HG03378 (cell line): ENCODE measurements around the gene SNRPF.
"Not testable (repeated sequence)": the region's sequence is repeated elsewhere in the genome, so short reads cannot be mapped to it uniquely, and the experiment has no call there.

Experiments
- ATAC-seq: cut with Tn5 transposase; IDR thresholded peaks from one replicate; pipeline ENCODE4 v1.9.1; 2021; ENCODE audit warnings: mild to moderate bottlenecking, moderate library complexity; ENCODE audit not compliant: unreplicated experiment

SNRPF gene

GRCh38 chr12:95858451-95859343 is at the start of gene SNRPF:
Gene SNRPF (plus strand): TSS chr12:95858952. CDS start chr12:95859074, 122 bp downstream.
- ATAC-seq = peak; percentile 98

DNA sequence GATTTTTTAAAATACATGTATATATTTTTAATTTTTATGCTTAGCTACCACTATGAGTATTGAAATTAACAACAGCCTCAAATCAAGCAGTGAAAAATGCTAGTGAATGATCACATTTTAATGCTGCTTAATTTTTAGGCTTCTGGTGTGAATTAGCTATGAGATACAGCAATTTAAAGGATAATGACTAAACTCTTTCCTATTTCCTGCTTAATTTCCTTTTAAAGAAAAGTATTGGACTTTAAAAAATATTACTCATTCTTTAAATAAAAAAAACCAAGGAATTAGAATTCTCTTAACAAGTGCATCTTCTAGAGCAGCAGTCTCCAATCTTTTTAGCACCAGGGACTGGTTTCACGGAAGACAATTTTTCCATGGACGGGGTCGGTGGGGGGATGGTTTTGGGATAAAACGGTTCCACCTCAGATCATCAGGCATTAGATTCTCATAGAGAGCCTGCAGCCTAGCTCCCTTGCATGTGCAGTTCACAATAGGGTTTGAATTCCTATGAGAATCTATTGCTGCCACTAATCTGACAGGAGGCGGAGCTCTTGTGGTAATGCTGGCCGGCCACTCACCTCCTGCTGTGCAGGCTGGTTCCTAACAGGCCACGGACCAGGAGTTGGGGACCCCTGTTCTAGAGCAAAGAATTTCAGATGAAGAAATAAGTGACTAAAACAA is 49.6 kb upstream of the SNRPF start:
- ATAC-seq = no peak

DNA sequence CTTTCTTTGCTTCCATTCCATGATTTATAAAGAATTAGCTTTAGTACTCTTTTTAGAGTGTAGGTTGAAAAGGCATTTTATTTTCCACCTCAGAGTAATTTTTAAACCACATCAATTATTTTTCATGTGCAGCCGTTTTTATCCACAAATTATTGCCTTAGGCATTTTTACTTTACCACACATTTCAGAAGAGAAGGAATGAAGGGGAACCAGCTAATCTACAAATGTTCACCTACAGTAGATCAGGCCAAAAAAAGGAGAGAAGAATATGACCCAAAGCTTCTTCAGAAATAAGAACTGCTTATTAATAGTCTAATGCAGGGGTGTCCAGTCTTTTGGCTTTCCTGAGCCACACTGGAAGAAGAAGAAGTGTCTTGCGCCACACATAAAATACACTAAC is 48.3 kb upstream of the SNRPF start:
- ATAC-seq = no peak

DNA sequence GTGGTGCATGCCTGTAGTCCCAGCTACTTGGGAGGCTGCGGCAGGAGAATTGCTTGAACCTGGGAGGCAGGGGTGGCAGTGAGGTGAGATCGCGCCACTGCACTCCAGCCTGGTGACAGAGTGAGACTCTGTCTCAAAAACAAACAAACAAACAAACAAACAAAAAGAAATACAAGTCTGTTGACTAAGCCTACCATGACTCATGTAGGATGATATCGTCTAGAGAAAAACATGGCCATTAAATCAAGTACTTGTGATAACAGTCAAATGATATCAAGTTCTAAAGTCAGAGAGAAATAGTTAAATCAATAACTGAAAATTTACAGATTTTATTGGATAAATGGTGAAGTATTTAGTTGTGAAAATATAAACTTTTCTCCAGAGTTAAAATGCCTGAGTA is 46.6 kb upstream of the SNRPF start:
- not testable (repeated sequence) for ATAC-seq

GRCh38 chr12:95815632-95816212 is 43.0 kb upstream of the SNRPF start:
- ATAC-seq = no peak

DNA sequence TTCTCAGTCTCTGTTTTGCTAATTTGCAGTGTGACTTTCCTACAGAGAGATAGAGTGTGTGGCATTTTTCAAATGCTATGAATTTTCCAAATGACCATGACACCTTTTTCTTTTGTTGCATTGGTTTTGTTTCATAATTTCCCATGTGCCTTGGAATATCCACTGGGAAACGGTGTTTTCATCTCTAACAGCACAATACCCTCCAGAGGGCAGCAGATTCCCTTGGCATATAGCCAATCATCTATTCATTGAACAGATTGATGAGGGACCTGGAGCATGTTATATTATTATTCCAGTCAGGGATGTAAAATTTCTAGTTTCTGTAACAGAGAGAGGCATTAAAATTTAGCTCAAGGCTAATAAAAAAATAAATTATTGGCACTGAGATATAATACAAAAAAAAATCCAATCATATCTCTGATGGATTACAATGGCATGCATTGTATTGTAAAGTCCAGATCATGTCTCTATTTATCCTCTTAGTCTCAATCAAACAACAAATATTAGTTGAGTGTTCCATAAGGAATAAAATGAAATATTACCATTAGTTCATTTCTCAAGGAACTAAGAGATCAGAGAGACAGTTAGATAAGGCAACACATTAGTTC is 38.6 kb upstream of the SNRPF start:
- ATAC-seq = no peak

- no peak for ATAC-seq
Measured at GRCh38 chr12:95829395-95829794, 29.4 kb upstream of the SNRPF start.

- no peak for ATAC-seq
Measured at GRCh38 chr12:95830335-95831089, 28.2 kb upstream of the SNRPF start.

- no peak for ATAC-seq
Measured at GRCh38 chr12:95834572-95834971, 24.2 kb upstream of the SNRPF start.

- ATAC-seq = no peak
Measured at GRCh38 chr12:95836185-95836609, 22.6 kb upstream of the SNRPF start.

DNA sequence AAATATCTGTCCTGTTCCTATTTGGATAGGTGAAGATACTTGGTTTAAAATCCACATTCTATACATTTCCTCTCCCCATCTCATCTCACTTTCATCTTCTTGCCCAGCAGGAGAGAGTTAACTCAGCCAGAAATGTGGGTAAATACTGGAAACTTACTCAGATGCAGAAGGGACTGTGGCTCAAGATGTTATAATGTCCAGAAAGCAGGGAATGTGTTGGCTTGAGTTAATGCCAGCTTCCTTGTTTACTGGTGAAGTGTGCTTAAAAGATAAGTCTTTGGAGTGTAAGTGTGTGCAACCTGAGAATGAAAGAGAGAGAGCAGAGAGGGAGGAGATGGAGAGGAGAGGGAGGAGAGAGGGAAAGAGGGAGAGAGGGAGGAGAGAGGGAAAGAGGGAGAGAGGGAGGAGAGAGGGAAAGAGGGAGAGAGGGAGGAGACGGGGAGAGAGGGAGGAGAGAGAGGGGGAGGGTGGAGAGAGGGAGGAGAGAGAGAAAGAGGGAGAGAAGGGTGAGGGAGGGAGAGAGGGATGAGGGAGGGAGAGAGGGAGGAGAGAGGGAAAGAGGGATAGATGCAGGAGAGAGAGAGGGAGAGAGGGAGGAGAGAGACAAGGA is 22.0 kb upstream of the SNRPF start:
- no peak for ATAC-seq

DNA sequence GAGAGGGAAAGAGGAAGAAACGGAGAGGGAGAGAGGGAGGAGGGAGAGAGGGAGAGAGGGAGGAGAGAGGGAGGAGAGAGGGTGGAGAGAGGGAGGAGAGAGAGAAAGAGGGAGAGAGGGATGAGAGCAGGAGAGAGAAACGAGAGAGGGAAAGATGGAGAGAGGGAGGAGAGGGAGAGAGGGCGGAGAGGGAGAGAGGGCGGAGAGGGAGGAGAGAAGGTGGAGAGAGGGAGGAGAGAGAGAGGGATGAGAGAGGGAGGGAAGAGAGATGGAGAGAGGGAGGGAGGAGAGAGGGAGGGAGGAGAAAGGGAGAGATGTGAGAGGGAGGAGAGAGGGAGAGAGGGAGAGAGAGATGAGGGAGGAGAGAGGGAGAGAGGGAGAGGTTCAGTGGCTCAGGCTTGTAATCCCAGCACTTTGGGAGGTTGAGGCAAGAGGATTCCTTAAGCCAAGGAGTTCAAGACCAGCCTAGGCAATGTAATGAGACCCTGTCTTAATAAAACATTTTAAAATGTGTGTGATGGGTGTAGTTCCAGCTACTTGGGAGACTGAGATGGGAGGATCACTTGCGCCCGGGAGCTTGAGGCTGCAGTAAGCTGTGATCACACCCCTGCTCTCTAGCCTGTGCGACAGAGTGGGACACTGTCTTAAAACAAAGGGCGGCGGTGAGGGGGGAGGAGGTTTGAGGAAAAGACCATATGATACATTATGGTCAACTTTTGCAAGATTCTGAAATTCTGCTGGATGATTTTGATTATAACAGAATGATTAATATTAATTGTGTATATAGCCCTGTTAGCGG is 21.3 kb upstream of the SNRPF start:
- ATAC-seq = no peak

DNA sequence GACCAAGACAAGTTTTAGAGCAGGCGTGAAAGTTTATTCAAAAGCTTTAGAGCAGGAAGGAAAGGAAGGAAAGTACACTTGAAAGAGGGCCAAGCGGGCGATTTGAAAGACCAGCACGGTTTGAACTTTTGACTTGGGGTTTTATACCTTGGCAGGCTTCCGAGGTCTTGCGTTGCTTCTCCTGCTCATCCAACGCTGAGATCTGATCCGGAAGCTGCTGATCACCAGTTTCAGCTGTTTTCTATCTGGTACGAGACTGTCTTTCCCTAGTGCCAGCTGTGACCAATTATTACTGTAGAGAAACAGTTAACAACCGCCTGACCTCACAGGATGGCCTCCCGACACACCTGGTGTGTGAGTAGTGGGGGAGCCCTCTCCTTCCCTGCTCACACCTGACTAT is 20.6 kb upstream of the SNRPF start:
- no peak for ATAC-seq

DNA sequence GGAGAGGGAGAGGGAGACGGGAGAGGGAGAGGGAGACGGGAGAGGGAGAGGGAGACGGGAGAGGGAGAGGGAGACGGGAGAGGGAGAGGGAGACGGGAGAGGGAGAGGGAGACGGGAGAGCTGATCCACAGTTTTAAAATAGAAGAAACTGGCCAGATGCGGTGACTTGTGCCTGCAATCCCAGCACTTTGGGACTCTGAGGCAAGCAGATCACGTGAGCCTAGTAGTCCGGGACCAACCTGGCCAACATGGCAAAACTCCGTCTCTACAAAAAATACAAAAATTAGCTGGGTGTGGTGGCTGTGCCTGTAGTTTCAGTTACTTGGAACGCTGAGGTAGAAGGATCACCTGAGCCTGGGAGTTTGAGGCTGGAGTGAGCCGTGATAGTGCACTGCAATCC is 16.3 kb upstream of the SNRPF start:
- ATAC-seq = not testable (repeated sequence)

DNA sequence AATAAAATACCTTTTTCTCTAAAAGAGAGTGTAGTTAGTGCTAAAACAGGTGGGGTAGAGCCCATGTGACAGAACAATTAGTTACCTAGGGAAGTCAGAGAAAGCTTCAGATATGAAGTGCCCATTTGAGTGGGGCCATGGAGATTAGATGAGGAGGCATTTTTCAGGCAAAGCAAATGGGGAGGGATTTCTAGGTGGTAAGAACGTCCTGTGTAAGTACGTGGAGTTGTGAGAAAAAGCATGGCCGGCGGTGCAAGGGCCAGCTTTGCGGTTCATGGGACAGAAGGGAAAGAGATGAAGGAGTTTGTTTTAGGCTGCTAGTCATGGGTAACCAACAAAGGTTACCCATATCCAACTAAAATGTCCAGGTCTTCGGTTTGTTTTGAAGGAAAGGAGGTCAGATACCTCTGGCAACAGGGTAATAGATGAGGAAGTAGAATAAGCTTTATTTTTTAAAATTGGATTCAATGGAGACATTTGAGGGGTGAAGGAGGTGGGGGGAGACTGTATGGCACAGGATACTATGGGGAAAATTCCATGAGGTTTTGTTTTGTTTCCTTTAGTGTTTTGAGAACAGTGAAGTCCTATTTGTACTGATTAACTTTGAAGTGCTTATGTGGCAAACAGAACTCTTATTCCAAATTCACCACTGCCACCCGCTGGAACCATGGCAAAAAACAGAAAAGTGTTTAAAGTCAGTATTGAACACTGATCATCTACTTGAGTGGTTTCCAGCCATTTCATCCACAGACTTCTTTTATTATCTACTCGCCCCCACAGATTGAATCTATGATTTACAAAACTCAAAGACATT is 10.0 kb upstream of the SNRPF start:
- no peak for ATAC-seq

- ATAC-seq = no peak
Measured at GRCh38 chr12:95851606-95852005, 7.1 kb upstream of the SNRPF start.

DNA sequence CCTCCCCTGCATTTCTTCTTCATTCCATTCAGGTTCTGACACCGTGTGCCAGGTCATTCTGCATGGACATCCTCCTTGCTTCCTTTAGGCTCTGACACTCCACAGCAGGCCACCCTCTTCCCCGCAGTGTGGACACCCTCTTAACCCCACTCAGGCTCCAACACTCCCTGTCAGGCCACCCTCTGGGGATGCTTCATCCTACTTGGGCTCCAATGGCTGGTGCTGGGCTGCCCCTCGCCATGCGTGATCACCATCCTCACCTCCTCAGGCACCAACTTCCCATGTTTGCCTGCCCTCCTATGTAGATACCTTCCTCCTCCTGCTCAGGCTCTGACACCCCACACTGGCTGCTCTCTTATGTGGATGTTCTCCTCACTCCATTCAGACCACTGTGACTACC is 6.6 kb upstream of the SNRPF start:
- ATAC-seq = no peak

DNA sequence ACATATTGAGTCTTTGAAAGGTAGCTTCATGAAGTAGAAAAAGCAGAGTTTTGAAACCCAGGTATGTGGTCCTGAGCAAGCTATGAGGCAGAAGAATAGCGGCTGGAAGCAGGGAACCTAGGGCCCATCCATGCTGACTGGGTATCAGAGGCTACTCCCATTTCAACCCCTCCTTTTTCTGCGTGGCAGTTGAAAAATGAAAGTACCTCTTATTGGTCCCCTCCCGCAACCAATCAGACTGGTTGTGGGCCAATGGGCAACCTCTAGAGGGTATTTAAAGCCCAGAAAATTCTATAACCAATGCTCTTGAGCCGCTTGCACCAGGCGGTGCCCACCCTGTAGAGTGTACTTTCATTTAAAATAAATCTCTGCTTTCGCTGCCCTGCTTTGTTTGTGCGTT is 1.6 kb upstream of the SNRPF start:
- no peak for ATAC-seq

- ATAC-seq = no peak
Measured at GRCh38 chr12:95857799-95858198, 953 bp upstream of the SNRPF start.
